Hematopoietic multipotent progenitor cell treated with erythropoietin and hydrocortisone succinate and interleukin-3 and kit ligand, for 6 days (in vitro differentiated cells): ENCODE measurements around the gene TBR1.

ENCODE experiments used
- DNase-seq: peaks from one replicate; pipeline ENCODE4 v3.0.0-alpha.2; 2015

The TBR1 gene

DNA sequence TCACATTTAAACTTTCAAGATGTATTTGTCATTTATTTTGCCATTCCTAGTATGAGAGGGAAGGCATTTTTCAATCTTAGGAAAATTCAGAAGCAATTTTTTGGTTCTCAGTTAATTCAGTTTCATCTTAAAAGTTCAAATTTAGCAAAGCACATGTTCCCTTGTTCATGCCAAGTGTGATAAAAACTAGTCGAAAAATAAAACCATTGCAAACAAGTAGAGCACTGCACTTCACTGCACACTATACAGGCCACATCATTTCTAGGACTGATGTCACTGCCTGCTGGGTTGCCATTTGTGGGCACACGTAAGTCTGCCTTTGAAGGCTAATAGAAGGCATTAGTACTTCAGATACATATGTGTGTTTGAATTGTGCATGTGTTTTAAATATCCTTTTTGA is 14.3 kb downstream of the TBR1 start:
- no peak for DNase-seq

DNA sequence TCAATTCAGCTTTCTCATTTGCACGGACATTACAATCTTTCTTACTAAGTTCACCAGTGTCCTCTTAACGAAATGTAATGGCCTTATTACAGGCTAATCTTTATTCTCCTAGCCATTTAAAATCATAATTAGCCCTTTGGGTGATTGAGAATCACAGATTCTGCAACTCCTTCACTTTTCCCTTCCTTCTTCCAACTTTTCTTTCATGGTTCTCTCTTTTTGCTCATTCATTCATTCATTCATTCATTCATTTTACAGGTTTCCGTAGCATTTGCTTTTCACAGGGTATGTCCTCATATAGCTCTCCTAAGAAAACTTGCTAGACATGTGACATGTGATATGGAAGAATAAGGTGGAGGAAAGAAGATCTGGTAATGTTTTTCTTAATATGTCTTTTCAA is 16.0 kb downstream of the TBR1 start:
- DNase-seq: no peak

GRCh38 chr2:161434118-161434517 is 18.0 kb downstream of the TBR1 start:
- no peak for DNase-seq

GRCh38 chr2:161436411-161436810 is 20.3 kb downstream of the TBR1 start:
- no peak for DNase-seq

GRCh38 chr2:161438598-161438997 is 22.5 kb downstream of the TBR1 start:
- no peak for DNase-seq

GRCh38 chr2:161445097-161445496 is 29.0 kb downstream of the TBR1 start:
- no peak for DNase-seq

GRCh38 chr2:161448431-161448830 is 32.3 kb downstream of the TBR1 start:
- DNase-seq: no peak

DNA sequence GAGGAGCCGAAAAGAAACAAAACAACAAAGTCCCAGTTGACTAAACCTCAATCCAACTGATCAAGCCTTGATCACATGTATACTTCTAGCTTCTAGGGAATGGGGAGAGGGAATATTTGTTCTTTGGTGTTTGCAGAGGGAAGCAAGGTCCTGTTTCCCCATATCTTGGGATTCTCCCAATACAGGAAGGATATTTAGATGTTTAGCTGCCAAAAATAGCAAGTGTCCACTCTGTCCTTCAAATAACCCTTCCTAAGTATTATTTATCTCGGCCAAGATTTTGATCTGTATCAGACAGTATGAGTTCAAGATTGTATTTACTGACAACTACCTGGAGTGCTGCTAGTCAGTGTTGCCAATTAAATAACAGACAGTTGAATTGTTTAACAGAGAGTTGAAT is 55.5 kb downstream of the TBR1 start:
- DNase-seq: no peak

GRCh38 chr2:161474920-161475319 is 58.8 kb downstream of the TBR1 start:
- DNase-seq: no peak
